GM18505 (cell line): Measurements from ENCODE around the gene COL21A1.

Experiments used
- ATAC-seq: cut with Tn5 transposase; IDR thresholded peaks from one replicate; pipeline ENCODE4 v1.9.1; 2021; ENCODE audit not compliant: unreplicated experiment
- POLR2A ChIP-seq: IDR thresholded peaks from 4 replicates; pipeline ENCODE4 v1.6.1; 2011; ENCODE audit warnings: borderline replicate concordance; ENCODE audit not compliant: insufficient read depth, insufficient read length; ENCODE audit errors: extremely low read depth

COL21A1 gene

DNA sequence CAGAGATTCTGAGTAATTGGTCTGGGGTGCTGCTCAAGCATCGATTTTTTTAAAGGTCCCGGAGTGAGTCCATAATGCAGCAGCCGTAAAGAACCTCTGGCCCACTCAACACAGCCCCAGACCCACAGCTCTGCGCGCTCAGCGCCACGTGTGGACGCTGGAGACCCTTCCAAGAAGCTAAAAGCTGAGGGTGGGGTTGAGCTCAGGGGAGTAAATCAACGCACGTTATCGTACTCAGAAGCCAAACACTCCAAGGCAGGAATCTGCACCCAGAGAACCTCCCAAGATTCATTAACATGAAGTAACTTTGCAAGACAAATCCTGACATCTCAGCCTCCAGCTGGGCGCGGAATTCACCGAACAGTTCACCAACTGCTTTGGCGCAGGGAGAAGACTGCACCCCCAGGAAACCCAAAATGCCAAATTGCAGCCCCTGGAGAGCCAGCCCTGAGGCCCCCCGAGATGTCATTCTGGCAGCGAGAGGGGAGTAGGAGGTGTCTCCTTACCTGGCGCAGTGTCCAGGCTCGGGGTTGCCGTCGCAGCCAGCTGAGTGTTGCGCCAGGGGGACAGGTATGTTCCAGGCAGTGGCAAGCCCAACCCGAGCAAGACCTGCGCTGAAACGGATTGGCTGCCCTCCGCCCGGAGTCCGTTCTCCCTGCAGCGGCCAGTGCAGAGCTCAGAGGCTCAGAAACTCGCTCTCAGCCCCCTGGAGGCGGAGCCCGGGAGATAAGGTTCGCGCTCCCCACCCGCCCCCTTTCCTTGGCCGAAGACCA lies at the start of gene COL21A1:
COL21A1 (minus strand) TSS at position 700 of the 773 bp plus-strand sequence. CDS start 64,962 bp downstream, outside the sequence.
- no peak for ATAC-seq
- TF ChIP-seq POLR2A: no peak

DNA sequence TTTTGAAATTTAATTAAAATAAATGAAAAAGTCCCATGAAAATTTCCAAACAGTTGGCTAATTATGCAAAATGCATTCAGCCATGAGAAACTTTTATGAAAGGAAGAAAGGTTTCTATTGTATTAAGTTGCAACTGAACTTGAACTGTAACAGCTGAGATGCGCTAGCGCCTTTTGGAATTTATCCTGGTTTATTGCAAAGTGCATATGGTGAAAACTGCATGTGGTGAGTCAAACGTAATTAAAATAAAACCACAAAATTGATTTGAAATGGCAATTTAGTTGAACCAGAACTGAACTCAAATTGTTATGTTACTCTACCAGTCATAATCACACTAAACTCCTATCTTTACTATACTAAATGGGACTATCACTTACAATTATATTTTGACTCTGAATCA lies 46.4 kb upstream of the COL21A1 start:
- ATAC-seq: no peak
- TF ChIP-seq POLR2A: no peak

DNA sequence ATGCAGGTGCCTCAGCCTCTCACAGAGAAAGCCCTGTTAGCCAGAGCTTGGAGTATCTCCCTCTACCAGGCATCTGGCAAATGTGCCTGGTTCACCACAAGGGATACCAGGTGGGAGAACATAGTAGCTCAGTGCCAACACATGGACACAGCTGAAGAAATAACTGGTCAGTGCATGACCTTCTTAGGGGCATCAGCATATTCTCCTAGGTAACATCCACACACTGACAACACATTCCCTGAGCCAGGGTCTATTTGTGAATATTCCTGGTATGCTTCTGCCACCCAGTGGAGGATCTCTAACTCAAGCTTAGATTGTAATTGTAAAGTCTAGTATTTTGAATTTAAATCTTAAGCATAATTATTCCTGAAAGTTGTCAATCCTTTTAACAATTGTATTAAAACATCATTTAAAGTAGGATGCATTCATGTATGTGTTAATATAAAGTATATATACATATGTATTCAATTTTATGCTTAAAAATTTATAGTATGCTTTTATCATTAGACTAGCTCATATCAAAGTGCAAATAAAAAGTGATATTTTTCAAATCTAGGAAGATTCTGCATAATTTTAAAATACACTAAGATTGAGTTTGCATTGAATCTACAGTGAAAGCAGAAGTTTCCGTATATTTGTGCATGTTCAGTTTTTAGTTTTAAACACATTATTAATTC lies 45.3 kb upstream of the COL21A1 start:
- ATAC-seq: no peak
- TF ChIP-seq POLR2A: no peak

DNA sequence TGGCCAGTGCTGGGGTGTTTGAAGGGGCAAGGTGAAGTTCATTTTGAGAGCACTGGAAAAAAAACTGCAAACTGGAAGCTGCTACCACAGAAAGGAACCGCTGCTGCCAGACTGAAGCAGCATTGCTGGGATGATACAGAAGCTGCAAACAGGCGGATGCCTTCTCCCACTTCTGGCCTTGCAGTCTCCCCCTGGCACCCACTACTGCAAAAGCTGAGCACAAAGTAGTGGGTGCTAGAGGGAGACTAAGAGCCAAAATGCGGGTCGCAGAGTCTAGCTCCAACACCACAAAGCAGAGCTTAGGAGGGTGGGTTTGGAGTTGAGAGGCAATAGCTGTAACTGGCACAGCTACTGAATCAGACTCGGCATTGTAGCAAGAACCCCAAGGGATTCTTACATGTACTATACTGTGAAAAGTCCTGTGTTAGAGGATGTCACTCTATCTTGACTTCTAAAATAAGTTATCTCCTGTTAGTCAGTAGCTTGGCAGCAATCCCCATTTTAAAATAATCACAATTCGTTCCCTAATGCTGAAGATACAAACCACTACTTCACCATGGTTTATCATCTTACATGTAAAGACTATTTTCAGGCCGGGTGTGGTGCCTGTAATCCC lies 44.0 kb upstream of the COL21A1 start:
- no peak for TF ChIP-seq POLR2A
- ATAC-seq: no peak

DNA sequence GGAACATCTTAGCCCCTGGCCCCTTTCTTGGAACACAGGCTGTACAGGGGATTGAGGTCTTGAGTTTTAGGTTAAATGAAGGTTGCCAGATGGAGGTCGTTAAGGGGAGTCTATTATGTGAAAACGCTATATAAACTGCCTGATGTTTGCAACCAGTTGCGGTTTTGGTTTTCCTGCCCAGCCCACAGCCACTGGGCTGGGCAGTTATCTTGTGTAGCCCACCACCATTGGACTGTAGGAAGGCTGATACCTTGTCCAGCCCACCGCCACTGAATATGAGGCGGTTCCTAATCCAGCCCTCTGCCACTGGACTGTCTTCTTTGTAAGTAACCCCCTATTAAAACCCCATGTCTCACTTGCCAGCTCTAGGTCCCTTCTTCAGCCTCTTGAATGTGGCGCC lies 42.3 kb upstream of the COL21A1 start:
- ATAC-seq: no peak
- TF ChIP-seq POLR2A: no peak

DNA sequence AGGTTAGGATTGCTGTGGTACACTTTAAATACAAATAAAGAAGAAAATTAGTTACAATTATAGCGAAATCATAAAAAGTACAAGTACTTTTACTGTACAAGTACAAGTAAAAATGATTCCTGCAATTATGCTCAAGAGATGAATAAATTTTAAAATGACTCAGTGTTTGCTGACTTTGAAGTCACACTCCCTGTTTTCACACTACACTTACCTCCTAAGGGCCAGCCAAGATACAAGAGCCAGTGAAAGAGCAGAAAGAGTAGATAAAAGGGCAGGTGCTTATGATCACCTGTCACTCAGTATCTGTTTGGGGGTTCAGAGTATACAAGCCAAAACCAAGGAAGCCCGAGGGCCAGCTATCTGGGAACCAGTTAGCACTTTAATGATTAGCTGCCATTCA lies 41.0 kb upstream of the COL21A1 start:
- no peak for ATAC-seq
- no peak for TF ChIP-seq POLR2A

DNA sequence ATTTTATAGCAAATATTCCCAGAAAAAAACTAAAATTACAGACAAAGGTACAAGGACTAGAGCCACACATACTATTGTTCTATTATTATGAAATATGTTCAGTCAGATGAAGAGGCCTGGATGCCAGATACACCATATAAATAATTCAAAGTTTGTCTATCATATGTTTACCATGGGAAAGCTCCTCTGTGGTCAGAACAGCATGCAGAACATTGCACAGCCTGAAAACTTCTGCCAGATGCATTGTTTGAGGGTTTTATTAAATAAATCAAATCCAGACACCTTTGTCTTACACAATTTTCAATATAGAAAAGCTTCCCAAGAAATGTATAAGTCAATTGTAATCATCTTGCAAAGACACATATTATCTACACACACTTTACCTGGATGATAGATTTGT lies 35.0 kb upstream of the COL21A1 start:
- no peak for TF ChIP-seq POLR2A

DNA sequence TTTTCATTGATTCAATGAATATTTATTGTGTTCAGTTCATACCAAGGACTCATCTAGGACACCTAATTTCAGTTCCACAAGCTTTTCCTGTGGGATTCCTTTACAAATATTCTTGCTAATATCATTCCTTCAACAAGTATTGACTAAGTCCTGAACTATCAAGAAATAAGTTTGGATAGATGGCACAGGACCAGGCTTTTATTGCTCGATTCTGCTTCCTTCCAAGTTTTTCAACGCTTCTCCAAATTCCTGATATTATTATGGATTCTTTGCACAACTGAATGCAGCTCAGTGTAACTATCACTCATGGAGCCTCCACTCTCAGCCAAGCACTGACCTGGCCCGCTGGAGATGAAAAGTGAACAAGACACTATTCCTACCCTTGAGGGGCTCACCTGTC lies 32.7 kb upstream of the COL21A1 start:
- no peak for TF ChIP-seq POLR2A
- ATAC-seq: no peak

More for the DNA sequence above, 35.0 kb upstream of the COL21A1 start:
- no peak for ATAC-seq

DNA sequence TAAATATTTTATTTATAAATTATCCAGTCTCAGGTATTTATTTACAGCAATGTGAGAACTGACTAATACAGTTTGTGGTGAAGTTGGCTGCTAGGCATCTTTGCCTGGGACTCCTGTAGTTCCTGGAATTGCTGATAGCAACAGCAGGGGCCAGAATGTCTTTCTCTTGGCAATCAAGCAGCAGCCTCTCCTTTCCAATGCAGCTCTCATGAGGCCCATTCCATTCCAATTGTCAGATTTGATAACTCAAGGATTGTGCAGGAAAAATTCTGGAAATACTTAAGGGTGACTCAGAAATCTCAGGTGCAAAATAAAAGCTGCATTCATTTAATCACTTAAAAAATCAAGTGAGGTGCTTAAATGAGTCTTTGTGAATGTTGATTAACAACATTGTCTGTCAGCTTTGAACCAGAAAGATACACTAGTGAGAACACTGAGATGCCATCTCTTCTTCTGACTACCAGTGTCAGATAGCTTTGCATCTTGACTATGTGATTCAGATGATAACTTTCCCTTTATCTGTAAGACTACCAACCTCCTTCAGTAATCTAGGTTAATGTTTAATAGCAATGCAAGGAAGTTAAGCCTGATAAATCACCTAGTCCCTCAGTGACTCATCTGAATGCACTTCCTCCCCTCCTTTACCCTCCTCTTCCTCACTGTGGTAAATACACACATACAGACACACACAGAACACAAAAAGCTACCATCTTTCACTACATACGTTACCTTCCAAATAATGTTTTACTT lies 32.1 kb upstream of the COL21A1 start:
- ATAC-seq: peak; percentile 56
- TF ChIP-seq POLR2A: no peak

DNA sequence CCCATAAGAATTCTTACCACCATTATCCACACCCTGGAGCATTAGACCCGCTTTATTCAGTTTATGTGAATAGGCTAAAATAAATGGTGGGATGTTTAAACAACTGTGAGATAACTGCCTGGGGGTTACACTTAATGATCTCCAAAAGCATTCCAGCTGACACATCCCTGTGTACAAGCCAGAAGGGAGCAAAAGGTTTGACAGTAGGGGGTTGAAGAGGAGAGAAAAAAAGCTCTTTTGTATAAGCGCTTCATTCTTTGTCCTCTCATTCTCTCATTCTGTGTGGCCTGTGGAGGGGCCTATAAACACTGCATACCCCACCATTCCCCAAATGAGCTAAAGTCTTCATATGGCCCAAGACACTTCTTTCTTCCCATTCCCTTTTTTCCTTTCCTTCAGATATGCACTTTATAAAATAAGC lies 30.8 kb upstream of the COL21A1 start:
- no peak for ATAC-seq
- no peak for TF ChIP-seq POLR2A

DNA sequence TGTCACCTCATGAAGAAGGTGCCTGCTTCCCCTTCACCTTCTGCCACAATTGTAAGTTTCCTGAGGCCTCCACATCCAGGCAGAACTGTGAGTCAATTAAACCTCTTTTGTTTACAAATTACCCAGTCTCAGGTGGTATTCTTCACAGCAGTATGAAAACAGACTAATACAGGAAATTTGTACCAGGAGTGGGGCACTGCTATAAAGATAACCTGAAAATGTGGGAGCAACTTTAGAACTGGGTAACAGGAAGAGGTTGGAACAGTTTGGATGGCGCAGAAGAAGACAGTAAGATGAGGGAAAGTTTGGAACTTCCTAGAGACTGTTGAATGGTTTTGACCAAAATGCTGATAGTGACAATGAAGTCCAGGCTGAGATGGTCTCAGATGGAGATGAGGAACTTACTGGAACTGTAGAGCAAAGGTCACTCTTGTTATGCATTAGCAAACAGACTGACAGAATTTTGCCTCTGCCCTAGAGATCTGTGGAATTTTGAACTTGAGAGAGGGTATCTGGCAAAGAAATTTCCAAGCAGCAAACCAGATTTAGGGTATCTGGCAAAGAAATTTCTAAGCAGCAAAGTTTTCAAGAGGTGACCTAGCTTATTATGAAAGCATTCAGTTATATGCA lies 23.5 kb upstream of the COL21A1 start:
- TF ChIP-seq POLR2A: no peak
- ATAC-seq: no peak

DNA sequence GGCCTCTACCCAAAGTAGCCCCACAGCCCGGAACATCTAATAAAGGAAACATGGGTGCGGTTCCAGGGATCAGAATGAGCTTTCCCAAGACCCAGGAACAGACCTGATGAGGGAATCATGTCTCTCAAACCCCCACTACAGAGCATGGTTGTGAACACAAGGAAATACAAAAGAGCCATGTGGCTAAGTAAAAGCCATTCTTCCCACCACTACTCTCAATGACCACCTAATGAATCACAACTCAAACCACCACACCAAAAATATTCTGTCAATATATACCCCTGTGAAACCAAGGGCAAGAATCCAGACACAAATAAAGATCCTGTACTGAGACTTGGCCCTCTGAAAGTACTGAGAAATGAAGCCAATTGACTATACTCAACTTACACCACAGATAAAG lies 20.9 kb upstream of the COL21A1 start:
- TF ChIP-seq POLR2A: no peak
- no peak for ATAC-seq

DNA sequence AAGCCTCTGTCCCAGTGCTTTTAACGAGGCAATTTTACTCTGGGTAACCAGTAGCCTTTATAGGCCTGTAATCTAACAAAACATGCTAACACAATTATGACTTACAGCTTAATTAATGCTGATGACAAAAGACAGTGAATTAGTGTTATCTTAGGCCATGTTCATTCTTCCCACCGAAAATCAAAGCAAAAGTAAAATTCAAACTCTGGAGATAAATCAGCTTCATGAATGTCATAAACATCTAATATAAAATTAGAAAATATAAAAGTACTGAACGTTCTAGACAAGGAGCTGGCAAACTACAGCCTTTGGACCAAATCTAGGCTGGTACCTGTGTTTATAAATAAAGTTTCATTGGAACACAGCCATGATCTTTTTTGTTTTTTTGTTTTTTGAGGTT lies 18.6 kb upstream of the COL21A1 start:
- no peak for ATAC-seq
- TF ChIP-seq POLR2A: no peak
